Natural killer cell treated with Interleukin-12 subunit alpha and Interleukin-12 subunit beta and Interleukin-15 and Interleukin-18, amount 100 ng/mL, for 72 hours (primary cell): ENCODE results near the gene DLK1. TPM values are rescaled to one million over a fixed set of nuclear protein-coding genes. Genes with fewer than 3 reads are reported as not detected.

ENCODE experiments used
- total RNA-seq, 2 donors: library from RNA; stranded (reverse); gene quantifications; one replicate each; pipeline ENCODE4 v1.2.3, GENCODE V29; 2022

The DLK1 gene
- total RNA-seq, 2 donors from 2014 or later = not detected

Other genes with a start within 250 kb of the DLK1 start
- not detected for gene BEGAIN, start 139.5 kb upstream of the DLK1 start, total RNA-seq
- not detected for gene MEG3, start 99.2 kb downstream of the DLK1 start, total RNA-seq
- gene RTL1, start 176.8 kb downstream of the DLK1 start, total RNA-seq = not detected